HS-5 (cell line): ENCODE results near the gene ALDH3B2.
"Not testable (repeated sequence)": the region's sequence is repeated elsewhere in the genome, so short reads cannot be mapped to it uniquely, and the experiment has no call there.

Experiments used
- DNase-seq: peaks from one replicate; pipeline ENCODE4 v3.0.0-alpha.2; 2012; ENCODE audit warnings: low read depth

ALDH3B2 gene

GRCh38 chr11:67642173-67643120 lies 32.0 kb downstream of the ALDH3B2 start:
- DNase-seq: no peak

- DNase-seq: no peak
These were observed 32.9 kb downstream of the ALDH3B2 start for GRCh38 chr11:67641338-67642172.

GRCh38 chr11:67640758-67641337 lies 33.6 kb downstream of the ALDH3B2 start:
- DNase-seq: no peak

- no peak for DNase-seq
These were observed 34.2 kb downstream of the ALDH3B2 start for GRCh38 chr11:67640021-67640757.

- DNase-seq: no peak
These were observed 35.0 kb downstream of the ALDH3B2 start, which contains the start of gene TBX10 for GRCh38 chr11:67639438-67639859. TBX10 (minus strand) TSS chr11:67639763; CDS start chr11:67639472, 291 bp downstream.

GRCh38 chr11:67638535-67639437 lies 35.6 kb downstream of the ALDH3B2 start:
- no peak for DNase-seq

- DNase-seq: not testable (repeated sequence)
These were observed 37.0 kb downstream of the ALDH3B2 start for GRCh38 chr11:67637441-67637840.

GRCh38 chr11:67636962-67637361 lies 37.5 kb downstream of the ALDH3B2 start:
- no peak for DNase-seq

GRCh38 chr11:67635231-67635521 lies 39.2 kb downstream of the ALDH3B2 start:
- DNase-seq: no peak

GRCh38 chr11:67634366-67635230 lies 39.8 kb downstream of the ALDH3B2 start:
- DNase-seq: no peak

GRCh38 chr11:67633758-67634365 lies 40.6 kb downstream of the ALDH3B2 start:
- no peak for DNase-seq

GRCh38 chr11:67632982-67633755 lies 41.3 kb downstream of the ALDH3B2 start:
- DNase-seq: no peak

- DNase-seq: no peak
These were observed 42.0 kb downstream of the ALDH3B2 start for GRCh38 chr11:67632175-67632981.

GRCh38 chr11:67631853-67632174 lies 42.6 kb downstream of the ALDH3B2 start:
- DNase-seq: no peak

- no peak for DNase-seq
These were observed 43.0 kb downstream of the ALDH3B2 start for GRCh38 chr11:67631411-67631810.

GRCh38 chr11:67630943-67631331 lies 43.5 kb downstream of the ALDH3B2 start:
- no peak for DNase-seq

- peak; percentile 72 for DNase-seq
These were observed 44.0 kb downstream of the ALDH3B2 start for GRCh38 chr11:67630228-67630942.
